IPS DF 4.7 (cell line): Measurements from ENCODE around the gene WNK3.
"Not testable (repeated sequence)": the region's sequence is repeated elsewhere in the genome, so short reads cannot be mapped to it uniquely, and the experiment has no call there.

Source experiments
- DNase-seq: peaks from one replicate; pipeline ENCODE4 v3.0.0-alpha.2; 2013; ENCODE audit warnings: low spot score; ENCODE audit errors: extremely low read depth

The WNK3 gene

GRCh38 chrX:54357414-54358377 lies at the start of gene WNK3:
Gene WNK3 (minus strand): TSS chrX:54358046.
- DNase-seq = peak; percentile 16

DNA sequence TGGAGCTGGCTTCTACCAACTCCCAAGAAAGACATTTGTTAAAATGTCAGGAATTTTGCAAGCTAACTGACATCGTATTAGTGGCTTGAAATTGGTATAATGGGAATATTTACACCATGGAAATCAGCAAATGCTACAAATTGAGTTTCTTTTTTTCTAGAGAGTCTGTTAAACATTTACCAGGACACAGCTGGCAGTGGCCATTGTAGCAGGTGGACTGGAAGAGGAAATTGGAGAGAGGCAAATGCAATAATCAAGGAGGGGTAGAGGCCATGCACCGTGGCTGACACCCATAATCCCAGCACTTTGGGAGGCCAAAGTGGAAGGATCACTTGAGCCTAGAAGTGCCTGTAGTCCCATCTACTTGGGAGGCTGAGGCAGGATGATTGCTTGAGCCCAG lies 49.4 kb upstream of the WNK3 start:
- DNase-seq = no peak

DNA sequence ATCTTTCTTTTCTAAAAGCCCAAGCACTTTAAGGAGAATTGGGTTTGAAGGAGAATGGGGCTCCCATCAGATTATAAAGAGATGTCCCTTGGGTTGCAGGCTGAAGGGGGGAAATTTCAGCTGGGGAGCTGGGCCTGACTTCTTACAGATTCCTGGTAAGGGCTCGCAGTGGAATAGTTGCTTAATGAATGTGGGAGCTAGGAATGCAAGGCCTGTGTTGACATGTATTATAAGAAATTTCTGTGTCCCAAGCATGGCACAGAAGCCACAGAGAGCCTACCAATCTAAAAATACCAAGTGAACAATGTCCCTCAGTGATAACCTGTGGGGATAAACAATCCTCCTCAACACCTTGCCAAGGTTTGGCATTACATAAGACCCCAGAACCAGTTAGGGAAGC lies 39.3 kb upstream of the WNK3 start:
- DNase-seq = no peak

DNA sequence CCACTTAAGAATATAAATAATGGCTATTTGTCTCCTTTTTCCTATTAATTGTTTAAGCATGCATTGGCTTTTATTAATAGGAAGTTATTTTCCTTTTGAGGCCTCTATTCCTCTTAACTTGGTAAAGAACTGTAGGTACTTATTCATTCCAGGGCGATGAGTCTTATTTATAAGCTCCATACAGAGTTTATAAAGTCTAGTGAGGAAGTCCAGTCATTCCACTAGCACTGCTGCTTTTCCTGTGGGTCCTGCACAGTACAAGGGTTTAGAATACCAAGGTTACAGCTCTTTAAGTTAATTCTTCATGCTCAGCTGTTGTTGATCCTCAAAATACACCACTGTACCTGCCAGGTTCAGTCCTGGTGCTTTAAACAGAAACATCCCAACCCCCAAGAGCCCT lies 28.5 kb upstream of the WNK3 start:
- no peak for DNase-seq

DNA sequence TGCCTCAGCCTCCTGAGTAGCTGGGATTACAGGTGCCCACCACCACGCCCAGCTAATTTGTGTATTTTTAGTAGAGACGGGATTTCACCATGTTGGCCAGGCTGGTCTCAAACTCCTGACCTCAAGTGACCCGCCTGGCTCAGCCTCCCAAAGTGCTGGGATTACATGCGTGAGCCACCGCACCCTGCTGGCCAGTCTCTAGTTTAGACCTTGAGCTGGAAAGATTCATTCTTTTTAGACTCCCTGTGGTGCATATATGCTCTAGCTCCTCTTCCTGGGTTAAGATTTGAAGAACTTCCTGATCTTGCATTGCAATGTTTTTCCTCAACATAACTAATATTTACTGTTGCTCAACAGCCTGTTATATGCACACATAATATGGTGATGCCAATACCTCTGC lies 26.8 kb upstream of the WNK3 start:
- DNase-seq = not testable (repeated sequence)

DNA sequence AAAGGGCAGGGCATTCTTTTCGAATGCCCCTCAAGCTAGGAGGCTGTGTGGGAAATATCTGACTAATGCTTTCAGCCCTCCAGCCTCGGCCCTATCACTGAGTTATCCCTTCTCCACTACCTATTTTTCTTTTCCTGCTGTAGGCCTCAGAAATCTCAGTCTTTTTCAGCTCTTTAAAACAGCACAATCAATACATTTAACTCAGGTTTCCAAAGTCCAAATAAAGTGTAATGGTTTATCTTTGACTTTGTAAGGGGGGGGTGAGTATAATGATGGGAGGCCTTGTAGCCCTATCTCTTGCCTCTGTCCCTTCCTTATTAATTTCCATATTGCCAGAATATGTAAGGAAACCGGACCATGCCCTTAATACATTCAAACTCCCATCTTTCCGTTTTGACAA lies 1.6 kb upstream of the WNK3 start:
- DNase-seq = no peak

- DNase-seq = peak; percentile 60
Measured at GRCh38 chrX:54358424-54359211, 772 bp upstream of the WNK3 start.

DNA sequence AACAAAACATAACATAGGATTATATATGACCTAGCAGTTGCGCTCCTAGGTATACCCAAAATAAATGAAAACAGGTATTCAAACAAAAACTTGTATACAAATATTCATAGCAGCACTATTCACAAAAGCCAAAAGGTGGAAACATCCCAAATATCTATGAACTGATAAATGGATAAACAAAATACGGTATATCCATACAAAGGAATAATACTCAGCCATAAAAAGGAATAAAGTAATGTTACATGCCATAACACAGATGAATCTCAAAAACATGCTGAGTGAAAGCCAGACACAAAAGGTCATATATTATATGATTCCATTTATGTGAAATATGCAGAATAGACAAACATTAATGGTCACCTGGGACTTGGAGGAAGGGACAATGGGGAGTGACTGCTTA lies 5.2 kb downstream of the WNK3 start:
- DNase-seq = no peak

GRCh38 chrX:54337383-54337782 lies 20.5 kb downstream of the WNK3 start:
- not testable (repeated sequence) for DNase-seq

GRCh38 chrX:54325077-54325476 lies 32.8 kb downstream of the WNK3 start:
- DNase-seq = no peak

- no peak for DNase-seq
Measured at GRCh38 chrX:54320067-54320466, 37.8 kb downstream of the WNK3 start.

DNA sequence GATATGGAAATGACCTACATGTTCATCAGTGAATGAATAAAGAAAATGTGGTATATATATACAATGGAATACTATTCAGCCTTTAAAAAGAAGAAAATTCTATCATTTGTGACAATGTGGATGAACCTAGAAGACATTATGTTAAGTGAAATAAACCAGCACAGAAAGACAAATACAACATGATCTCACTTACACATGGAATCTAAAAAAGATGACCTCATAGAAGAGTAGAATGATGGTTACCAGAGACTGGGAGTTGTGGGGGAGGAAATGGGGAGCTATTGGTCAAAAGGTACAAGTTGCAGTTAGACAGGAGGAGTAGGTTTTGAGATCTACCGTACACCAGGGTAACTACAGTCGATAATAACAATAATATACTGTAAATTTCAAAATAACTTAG lies 51.5 kb downstream of the WNK3 start:
- no peak for DNase-seq

GRCh38 chrX:54301516-54301915 lies 56.3 kb downstream of the WNK3 start:
- no peak for DNase-seq

GRCh38 chrX:54294306-54294705 lies 63.5 kb downstream of the WNK3 start:
- DNase-seq = no peak

GRCh38 chrX:54292755-54293154 lies 65.1 kb downstream of the WNK3 start:
- no peak for DNase-seq

GRCh38 chrX:54291758-54292157 lies 66.1 kb downstream of the WNK3 start:
- DNase-seq = no peak

- DNase-seq = no peak
Measured at GRCh38 chrX:54288968-54289367, 68.9 kb downstream of the WNK3 start.

DNA sequence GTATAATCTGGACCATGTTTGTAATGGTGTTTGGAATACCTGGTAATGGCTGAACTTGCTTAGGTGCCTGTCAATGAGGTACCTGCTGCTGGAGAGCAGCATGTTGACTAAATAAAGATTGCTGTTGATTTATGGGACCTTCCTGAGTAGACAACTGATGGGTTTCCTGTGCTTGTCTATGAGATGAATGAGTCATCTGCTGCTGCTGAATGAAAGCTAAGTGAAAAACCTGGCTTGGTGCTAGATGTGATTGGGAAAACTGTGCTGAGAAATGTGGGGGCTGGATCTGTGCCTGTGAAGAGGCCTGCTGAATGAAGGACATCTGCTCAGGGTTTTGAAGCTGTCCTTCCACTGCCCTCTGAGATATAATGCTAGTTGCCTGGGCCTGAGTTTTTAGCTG lies 69.6 kb downstream of the WNK3 start:
- no peak for DNase-seq

- DNase-seq = no peak
Measured at GRCh38 chrX:54281676-54282075, 76.2 kb downstream of the WNK3 start.

GRCh38 chrX:54280466-54280865 lies 77.4 kb downstream of the WNK3 start:
- no peak for DNase-seq

DNA sequence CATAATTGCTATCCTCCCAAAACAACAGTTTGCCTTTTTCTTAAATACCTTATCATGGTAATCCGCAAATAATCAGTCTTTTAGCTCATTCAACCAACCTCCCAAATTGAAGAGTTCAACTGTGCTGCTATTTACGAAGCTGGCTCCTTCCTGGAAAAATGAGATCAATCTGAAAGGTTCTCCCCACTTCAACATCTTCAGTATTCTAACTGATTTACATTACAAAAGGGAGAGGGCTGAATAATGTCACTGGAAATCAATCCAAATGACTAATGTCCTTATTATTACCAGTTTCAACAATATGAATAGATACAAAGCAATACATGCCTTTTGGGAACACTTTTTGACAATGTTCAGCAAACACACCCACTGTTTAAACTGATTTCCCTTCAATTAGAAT lies 86.2 kb downstream of the WNK3 start:
- DNase-seq = no peak

DNA sequence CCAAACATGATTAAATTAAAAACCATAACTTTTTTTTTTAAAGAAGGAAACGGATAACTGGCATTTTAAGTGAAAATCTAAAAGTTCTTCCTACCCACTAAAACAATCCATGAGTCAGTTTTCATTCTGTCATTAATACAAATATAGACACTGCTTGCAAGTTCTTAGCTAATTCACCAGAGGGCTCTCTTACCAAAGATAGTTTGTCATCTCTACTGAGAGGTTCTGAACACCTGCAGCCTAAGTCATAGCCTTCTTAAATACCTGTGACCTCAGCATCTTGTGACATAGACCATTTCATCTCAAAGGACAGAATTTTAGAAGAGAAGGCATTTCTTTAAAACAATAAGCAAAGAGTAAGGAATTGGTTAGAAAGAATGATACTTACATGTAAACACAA lies 109.5 kb downstream of the WNK3 start:
- no peak for DNase-seq
